ENCODE data around the gene SLC9A9. TPM values are rescaled to one million over a fixed set of nuclear protein-coding genes. Genes with fewer than 3 reads are reported as not detected.

The SLC9A9 gene
- total RNA-seq, 2 donors from 2014 or later = 1.3 to 3.7 TPM

- H3K36me3 Mint-ChIP-seq (ENCODE audit: low read depth) = no peaks in the 10 kb centered on the region
Measured at GRCh38 chr3:143363949-143364348, 484.3 kb downstream of the SLC9A9 start.

GRCh38 chr3:143363276-143363675, 485.0 kb downstream of the SLC9A9 start:
- H3K4me1 Mint-ChIP-seq = no peaks in the 10 kb centered on the region
- 86 to 92% methylated on average over 2 to 3 of the region's 3 CpGs for WGBS, 2 experiments (ENCODE audit: insufficient coverage in 1 of 2, insufficient read length in 1 of 2)

More at GRCh38 chr3:143363949-143364348, 484.3 kb downstream of the SLC9A9 start:
- H3K27me3 Mint-ChIP-seq (ENCODE audit: insufficient read depth) = peaks cover 75% of the 10 kb centered on the region
- no peak overlapping the region for H3K4me3 Mint-ChIP-seq
- TF ChIP-seq, protein P1, sequence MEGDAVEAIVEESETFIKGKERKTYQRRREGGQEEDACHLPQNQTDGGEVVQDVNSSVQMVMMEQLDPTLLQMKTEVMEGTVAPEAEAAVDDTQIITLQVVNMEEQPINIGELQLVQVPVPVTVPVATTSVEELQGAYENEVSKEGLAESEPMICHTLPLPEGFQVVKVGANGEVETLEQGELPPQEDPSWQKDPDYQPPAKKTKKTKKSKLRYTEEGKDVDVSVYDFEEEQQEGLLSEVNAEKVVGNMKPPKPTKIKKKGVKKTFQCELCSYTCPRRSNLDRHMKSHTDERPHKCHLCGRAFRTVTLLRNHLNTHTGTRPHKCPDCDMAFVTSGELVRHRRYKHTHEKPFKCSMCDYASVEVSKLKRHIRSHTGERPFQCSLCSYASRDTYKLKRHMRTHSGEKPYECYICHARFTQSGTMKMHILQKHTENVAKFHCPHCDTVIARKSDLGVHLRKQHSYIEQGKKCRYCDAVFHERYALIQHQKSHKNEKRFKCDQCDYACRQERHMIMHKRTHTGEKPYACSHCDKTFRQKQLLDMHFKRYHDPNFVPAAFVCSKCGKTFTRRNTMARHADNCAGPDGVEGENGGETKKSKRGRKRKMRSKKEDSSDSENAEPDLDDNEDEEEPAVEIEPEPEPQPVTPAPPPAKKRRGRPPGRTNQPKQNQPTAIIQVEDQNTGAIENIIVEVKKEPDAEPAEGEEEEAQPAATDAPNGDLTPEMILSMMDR (conservative IDR thresholded peaks at IDR 0.05) = no peak
- no peaks in the 10 kb centered on the region for H3K4me1 Mint-ChIP-seq
- no peak overlapping the region for H3K27ac ChIP-seq (ENCODE audit: low read depth, low read length)
- H3K9me3 ChIP-seq (ENCODE audit: control insufficient read depth, low read length) = peaks cover 14% of the 10 kb centered on the region
- DNase-seq = no peak
- no peaks in the 10 kb centered on the region for H3K4me1 ChIP-seq (ENCODE audit: control insufficient read depth, insufficient read depth, low read length)
- H3K9ac ChIP-seq (ENCODE audit: extremely low read depth, low read length, poor library complexity, severe bottlenecking) = no peak overlapping the region
- no peaks in the 10 kb centered on the region for H3K9me3 Mint-ChIP-seq
- H3K27me3 ChIP-seq (ENCODE audit: control insufficient read depth, insufficient read depth, low read length, poor library complexity, severe bottlenecking) = peaks cover 90% of the 10 kb centered on the region
- WGBS, 2 experiments (ENCODE audit: insufficient coverage in 1 of 2, insufficient read length in 1 of 2) = 80% methylated on average over 1 of the region's 1 CpG; no CpG with 5 or more reads in 1 of the 2 experiments
- H3K36me3 ChIP-seq (ENCODE audit: control insufficient read depth, insufficient read depth, low read length) = no peaks in the 10 kb centered on the region
- H3K27ac Mint-ChIP-seq = no peak overlapping the region
- no peak overlapping the region for H3K4me3 ChIP-seq (ENCODE audit: low read length)

GRCh38 chr3:143362115-143362991, 485.9 kb downstream of the SLC9A9 start:
- Mint-ChIP-seq H3K9me3 (no peaks in the 10 kb centered on the region), H3K27ac (no peak overlapping the region), H3K27me3 (ENCODE audit: insufficient read depth) (peaks cover 83% of the 10 kb centered on the region), H3K4me1 (no peaks in the 10 kb centered on the region), H3K4me3 (no peak overlapping the region), H3K36me3 (ENCODE audit: low read depth) (no peaks in the 10 kb centered on the region)
- H3K4me1 ChIP-seq (ENCODE audit: control insufficient read depth, insufficient read depth, low read length) = no peaks in the 10 kb centered on the region
- peaks cover 14% of the 10 kb centered on the region for H3K9me3 ChIP-seq (ENCODE audit: control insufficient read depth, low read length)
- no peak overlapping the region for H3K4me3 ChIP-seq (ENCODE audit: low read length)
- no peaks in the 10 kb centered on the region for H3K36me3 ChIP-seq (ENCODE audit: control insufficient read depth, insufficient read depth, low read length)
- peaks cover 93% of the 10 kb centered on the region for H3K27me3 ChIP-seq (ENCODE audit: control insufficient read depth, insufficient read depth, low read length, poor library complexity, severe bottlenecking)
- H3K9ac ChIP-seq (ENCODE audit: extremely low read depth, low read length, poor library complexity, severe bottlenecking) = no peak overlapping the region
- no peak for DNase-seq
- TF ChIP-seq, protein P1 (conservative IDR thresholded peaks at IDR 0.05) = no peak
- H3K27ac ChIP-seq (ENCODE audit: low read depth, low read length) = no peak overlapping the region
- WGBS, 2 experiments (ENCODE audit: insufficient coverage in 1 of 2, insufficient read length in 1 of 2) = 43 to 90% methylated on average over 1 to 2 of the region's 2 CpGs

More at GRCh38 chr3:143363276-143363675, 485.0 kb downstream of the SLC9A9 start:
- no peaks in the 10 kb centered on the region for H3K36me3 ChIP-seq (ENCODE audit: control insufficient read depth, insufficient read depth, low read length)
- Mint-ChIP-seq H3K36me3 (ENCODE audit: low read depth) (no peaks in the 10 kb centered on the region), H3K9me3 (no peaks in the 10 kb centered on the region), H3K27ac (no peak overlapping the region), H3K27me3 (ENCODE audit: insufficient read depth) (peaks cover 81% of the 10 kb centered on the region), H3K4me3 (no peak overlapping the region)
- H3K27ac ChIP-seq (ENCODE audit: low read depth, low read length) = no peak overlapping the region
- no peak overlapping the region for H3K9ac ChIP-seq (ENCODE audit: extremely low read depth, low read length, poor library complexity, severe bottlenecking)
- DNase-seq = no peak
- peaks cover 14% of the 10 kb centered on the region for H3K9me3 ChIP-seq (ENCODE audit: control insufficient read depth, low read length)
- TF ChIP-seq, protein P1 (conservative IDR thresholded peaks at IDR 0.05) = no peak
- H3K4me1 ChIP-seq (ENCODE audit: control insufficient read depth, insufficient read depth, low read length) = no peaks in the 10 kb centered on the region
- H3K27me3 ChIP-seq (ENCODE audit: control insufficient read depth, insufficient read depth, low read length, poor library complexity, severe bottlenecking) = peaks cover 93% of the 10 kb centered on the region
- no peak overlapping the region for H3K4me3 ChIP-seq (ENCODE audit: low read length)
